Stimulated activated CD8-positive, alpha-beta memory T cell treated with anti-CD3 and anti-CD28 coated beads, Interleukin-4, amount 100 ng/mL, for 4 hours (primary cell): Measurements from ENCODE around the gene ASB2.

Source experiments
- DNase-seq, 2 donors: peaks; one replicate each; pipeline ENCODE4 v3.0.0-alpha.2; 2020; ENCODE audit warnings: low read depth in 2 of 2, low spot score in 1 of 2

The ASB2 gene

GRCh38 chr14:93950948-93951634 is 25.3 kb downstream of the ASB2 start:
- DNase-seq, result no peak

- no peak for DNase-seq
Measured at GRCh38 chr14:93949511-93950075, 26.8 kb downstream of the ASB2 start.

GRCh38 chr14:93947282-93947681 is 29.1 kb downstream of the ASB2 start:
- no peak for DNase-seq

- no peak for DNase-seq
Measured at GRCh38 chr14:93946541-93947090, 29.8 kb downstream of the ASB2 start.

GRCh38 chr14:93946104-93946503 is 30.3 kb downstream of the ASB2 start:
- DNase-seq, result no peak

- DNase-seq, result no peak
Measured at GRCh38 chr14:93945070-93945399, 31.3 kb downstream of the ASB2 start.

- DNase-seq, result no peak
Measured at GRCh38 chr14:93944348-93945069, 31.9 kb downstream of the ASB2 start.

GRCh38 chr14:93943930-93944329 is 32.4 kb downstream of the ASB2 start:
- no peak for DNase-seq

GRCh38 chr14:93943052-93943451 is 33.3 kb downstream of the ASB2 start:
- DNase-seq, result no peak

GRCh38 chr14:93941293-93941910 is 35.0 kb downstream of the ASB2 start:
- DNase-seq, result no peak

- no peak for DNase-seq
Measured at GRCh38 chr14:93940437-93940836, 35.9 kb downstream of the ASB2 start.

- DNase-seq, result peak; percentile 78 to 93
Measured at GRCh38 chr14:93939304-93940229, 36.8 kb downstream of the ASB2 start.

- no peak for DNase-seq
Measured at GRCh38 chr14:93938751-93939303, 37.5 kb downstream of the ASB2 start.

GRCh38 chr14:93937519-93937918 is 38.9 kb downstream of the ASB2 start:
- no peak for DNase-seq

GRCh38 chr14:93936926-93937325 is 39.4 kb downstream of the ASB2 start:
- no peak for DNase-seq

- no peak for DNase-seq
Measured at GRCh38 chr14:93936245-93936644, 40.1 kb downstream of the ASB2 start.

- no peak for DNase-seq
Measured at GRCh38 chr14:93935213-93935612, 41.2 kb downstream of the ASB2 start.

GRCh38 chr14:93932642-93933041 is 43.7 kb downstream of the ASB2 start:
- no peak for DNase-seq

- no peak for DNase-seq
Measured at GRCh38 chr14:93930989-93931307, 45.4 kb downstream of the ASB2 start.

- DNase-seq, result no peak
Measured at GRCh38 chr14:93930296-93930988, 45.9 kb downstream of the ASB2 start.
